Keratinocyte (primary cell): ENCODE data around the gene CPTP. TPM values are rescaled to one million over a fixed set of nuclear protein-coding genes. Genes with fewer than 3 reads are reported as not detected.

Source experiments
- DNase-seq: peaks from one replicate; pipeline ENCODE4 v3.0.0-alpha.2; 2011; ENCODE audit warnings: low read depth, missing footprints, low spot score
- FAIRE-seq: peaks from 2 replicates; lab custom pipeline; 2011; peaks lifted over from hg19 to GRCh38; lab: Jason Lieb, UNC
- H2AFZ ChIP-seq: 2 replicates; pipeline ENCODE4 v1.6.0; 2012; ENCODE audit warnings: low read length, control low read depth, inconsistent platforms; ENCODE audit not compliant: control insufficient read depth
- H3K27ac ChIP-seq: 2 replicates; pipeline ENCODE4 v1.5.1; 2011; ENCODE audit warnings: low read length; ENCODE audit not compliant: control insufficient read depth, insufficient read depth
- H3K27me3 ChIP-seq: 3 replicates; pipeline ENCODE4 v1.6.0; 2011; ENCODE audit warnings: low read length; ENCODE audit not compliant: control insufficient read depth, insufficient read depth; ENCODE audit errors: extremely low read depth
- H3K36me3 ChIP-seq, 2 experiments: 2 replicates in 1 of 2; 3 replicates in 1 of 2; pipeline ENCODE4 v1.5.1; 2011; ENCODE audit warnings: low read length in 2 of 2, mild to moderate bottlenecking in 1 of 2; ENCODE audit not compliant: control insufficient read depth in 2 of 2, insufficient read depth in 2 of 2; ENCODE audit errors: extremely low read depth in 1 of 2
- H3K4me1 ChIP-seq: 3 replicates; pipeline ENCODE4 v1.5.1; 2011; ENCODE audit warnings: low read length; ENCODE audit not compliant: control insufficient read depth, insufficient read depth; ENCODE audit errors: extremely low read depth
- H3K4me2 ChIP-seq: 3 replicates; pipeline ENCODE4 v1.6.0; 2011; ENCODE audit warnings: low read depth, low read length; ENCODE audit not compliant: control insufficient read depth, insufficient read depth; ENCODE audit errors: extremely low read depth
- H3K4me3 ChIP-seq, 3 experiments: fragments of 200-600 bp in 1 of 3; sonication (generic) in 1 of 3; 2 replicates in 2 of 3; 3 replicates in 1 of 3; pipeline ENCODE4 v1.5.1; 2011 to 2016; ENCODE audit warnings: low read length in 3 of 3, mild to moderate bottlenecking in 3 of 3, control low read depth in 2 of 3, inconsistent platforms in 1 of 3, low read depth in 1 of 3, mixed read lengths in 1 of 3, mixed run types in 1 of 3, moderate library complexity in 1 of 3; ENCODE audit not compliant: control insufficient read depth in 2 of 3, insufficient read depth in 2 of 3; ENCODE audit errors: extremely low read depth in 1 of 3
- H3K79me2 ChIP-seq: 2 replicates; pipeline ENCODE4 v1.6.0; 2012; ENCODE audit warnings: low read length; ENCODE audit not compliant: control insufficient read depth, insufficient read depth
- H3K9ac ChIP-seq: 3 replicates; pipeline ENCODE4 v1.6.0; 2011; ENCODE audit warnings: low read length; ENCODE audit not compliant: control insufficient read depth, insufficient read depth; ENCODE audit errors: extremely low read depth
- H3K9me1 ChIP-seq: 3 replicates; pipeline ENCODE4 v1.6.0; 2011; ENCODE audit warnings: low read length; ENCODE audit not compliant: control insufficient read depth, insufficient read depth; ENCODE audit errors: extremely low read depth
- H3K9me3 ChIP-seq: 2 replicates; pipeline ENCODE4 v1.5.1; 2012; ENCODE audit warnings: low read depth, low read length; ENCODE audit not compliant: control insufficient read depth
- H4K20me1 ChIP-seq: 3 replicates; pipeline ENCODE4 v1.6.0; 2011; ENCODE audit warnings: low read length; ENCODE audit not compliant: control insufficient read depth, insufficient read depth; ENCODE audit errors: extremely low read depth
- EZH2 ChIP-seq: IDR thresholded peaks from one replicate; pipeline ENCODE4 v1.6.1; 2012; ENCODE audit warnings: inconsistent platforms, mild to moderate bottlenecking, low read length, moderate library complexity
- dilution Hi-C: fragments of 300-500 bp; cut with MboI; formaldehyde crosslinking; loops from one replicate; pipeline ENCODE4 v1.7.0; 2020; ENCODE audit warnings: low sequenced_read_pairs; ENCODE audit not compliant: extremely low pct_ligation_motif_present
- polyA plus RNA-seq, 5 experiments: library from polyadenylated mRNA; depleted of rRNA in 3 of 5; stranded (reverse) in 3 of 5; stranded (forward) in 1 of 5; unstranded in 1 of 5; fragments of >200 nt; gene quantifications; 1 replicate in 1 of 5; 2 replicates in 3 of 5; 3 replicates in 1 of 5; pipeline versions ENCODE4 v1.2.1 to v1.2.3, GENCODE V29; 2011 to 2012; ENCODE audit warnings: missing spikeins in 2 of 5, low read depth in 1 of 5, low replicate concordance in 1 of 5
- TF ChIP-seq, protein P1 (sequence below), 3 experiments: IDR thresholded peaks in 1 of 3; conservative IDR thresholded peaks in 1 of 3; optimal IDR thresholded peaks in 1 of 3; 2 replicates in 2 of 3; 3 replicates in 1 of 3; pipeline versions ENCODE3 to v1.5.1; 2011; ENCODE audit warnings: low read length in 3 of 3, mild to moderate bottlenecking in 3 of 3, moderate library complexity in 2 of 3, control low read depth in 1 of 3, inconsistent platforms in 1 of 3; ENCODE audit not compliant: insufficient read depth in 2 of 3; ENCODE audit errors: extremely low read depth in 1 of 3

The CPTP gene
- polyA plus RNA-seq, 1 donor (not counting 4 experiments of a cell fraction or from before 2014, with no cell fraction given): 5.8 TPM

DNA sequence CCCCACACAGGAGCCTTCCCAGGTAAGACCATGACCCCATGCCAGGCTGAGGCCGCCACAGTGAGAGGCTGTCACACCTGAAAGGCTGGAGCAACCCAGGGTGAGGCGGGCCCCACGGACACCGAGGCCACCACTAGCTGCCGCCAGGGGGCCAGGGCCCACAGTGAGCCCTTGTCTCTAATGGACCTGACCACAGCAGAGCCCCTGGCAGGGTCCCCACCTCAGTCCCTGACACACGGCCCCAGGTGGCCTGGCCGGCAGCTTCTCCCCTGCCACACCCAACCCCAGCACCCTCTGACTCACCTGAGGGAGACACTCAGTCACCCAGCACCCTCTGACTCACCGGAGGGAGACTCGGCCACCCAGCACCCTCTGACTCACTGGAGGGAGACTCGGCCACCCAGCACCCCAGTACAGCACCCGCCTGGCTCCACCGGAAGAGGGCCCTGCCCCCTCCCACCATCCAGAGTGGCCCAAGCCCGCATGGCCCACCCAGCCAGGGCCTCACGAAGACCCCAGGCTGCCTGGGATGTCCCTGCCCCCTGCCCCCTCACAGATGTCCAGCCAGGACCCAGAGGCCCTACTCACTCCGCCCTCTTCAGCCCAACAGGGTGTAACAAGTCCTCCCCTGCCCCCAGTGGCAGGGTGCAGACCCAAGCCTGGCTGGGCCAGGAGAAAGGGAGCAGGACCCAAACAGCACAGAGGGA, 20.2 kb downstream of the CPTP start:
- peaks cover 11% of the 10 kb centered on the region for H4K20me1 ChIP-seq
- dilution Hi-C loops: no loop called here
- H3K4me2 ChIP-seq: peak overlapping the region; percentile 94
- H3K9me3 ChIP-seq: no peaks in the 10 kb centered on the region
- peaks cover 8 to 19% of the 10 kb centered on the region in 2 experiments for H3K36me3 ChIP-seq
- FAIRE-seq (peak; percentile 87), DNase-seq (peak; percentile 97)
- H3K27ac ChIP-seq: peak overlapping the region; percentile 92
- H3K4me3 ChIP-seq: peak overlapping the region; percentile 31 to 63 (median 36)
- peak overlapping the region; percentile 79 for H3K9ac ChIP-seq
- TF ChIP-seq EZH2: no peak
- TF ChIP-seq, protein P1, sequence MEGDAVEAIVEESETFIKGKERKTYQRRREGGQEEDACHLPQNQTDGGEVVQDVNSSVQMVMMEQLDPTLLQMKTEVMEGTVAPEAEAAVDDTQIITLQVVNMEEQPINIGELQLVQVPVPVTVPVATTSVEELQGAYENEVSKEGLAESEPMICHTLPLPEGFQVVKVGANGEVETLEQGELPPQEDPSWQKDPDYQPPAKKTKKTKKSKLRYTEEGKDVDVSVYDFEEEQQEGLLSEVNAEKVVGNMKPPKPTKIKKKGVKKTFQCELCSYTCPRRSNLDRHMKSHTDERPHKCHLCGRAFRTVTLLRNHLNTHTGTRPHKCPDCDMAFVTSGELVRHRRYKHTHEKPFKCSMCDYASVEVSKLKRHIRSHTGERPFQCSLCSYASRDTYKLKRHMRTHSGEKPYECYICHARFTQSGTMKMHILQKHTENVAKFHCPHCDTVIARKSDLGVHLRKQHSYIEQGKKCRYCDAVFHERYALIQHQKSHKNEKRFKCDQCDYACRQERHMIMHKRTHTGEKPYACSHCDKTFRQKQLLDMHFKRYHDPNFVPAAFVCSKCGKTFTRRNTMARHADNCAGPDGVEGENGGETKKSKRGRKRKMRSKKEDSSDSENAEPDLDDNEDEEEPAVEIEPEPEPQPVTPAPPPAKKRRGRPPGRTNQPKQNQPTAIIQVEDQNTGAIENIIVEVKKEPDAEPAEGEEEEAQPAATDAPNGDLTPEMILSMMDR (optimal IDR thresholded peaks at IDR 0.05 in 1 of 3, IDR thresholded peaks at IDR 0.05 in 1 of 3, conservative IDR thresholded peaks at IDR 0.05 in 1 of 3; ENCODE audit: extremely low read depth in 1 of 3, insufficient read depth in 2 of 3, low read length in 3 of 3): peak in 1 of 3 experiments; percentile 46
- peaks cover 40% of the 10 kb centered on the region for H3K4me1 ChIP-seq
- no peaks in the 10 kb centered on the region for H3K9me1 ChIP-seq
- no peaks in the 10 kb centered on the region for H3K27me3 ChIP-seq
- H2AFZ ChIP-seq: no peak overlapping the region
- peaks cover 83% of the 10 kb centered on the region for H3K79me2 ChIP-seq

DNA sequence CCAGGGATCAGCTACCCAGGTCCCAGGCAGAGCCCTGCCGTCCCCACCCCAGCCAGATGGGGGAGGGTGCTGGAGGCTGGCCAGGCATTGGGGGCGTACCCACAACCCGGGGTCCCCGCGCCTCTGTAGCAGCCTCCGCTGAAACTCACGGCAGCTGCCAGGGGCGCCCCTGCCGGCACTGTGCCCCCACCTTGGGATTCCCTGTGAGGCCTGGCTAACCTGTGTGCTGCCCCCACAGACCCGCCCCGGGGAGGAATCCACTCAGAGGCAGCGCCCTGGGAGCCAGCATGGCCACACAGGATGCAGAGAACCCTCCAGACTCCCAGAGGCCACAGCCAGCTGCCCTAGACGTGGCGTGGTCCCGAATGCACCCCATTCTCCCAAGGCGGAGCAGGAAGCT, 20.8 kb downstream of the CPTP start:
- H3K36me3 ChIP-seq: peaks cover 8 to 17% of the 10 kb centered on the region in 2 experiments
- dilution Hi-C loops: no loop called here
- no peak overlapping the region for H2AFZ ChIP-seq
- FAIRE-seq: no peak
- no peaks in the 10 kb centered on the region for H3K9me1 ChIP-seq
- no peak for DNase-seq
- H3K9me3 ChIP-seq: no peaks in the 10 kb centered on the region
- peaks cover 8% of the 10 kb centered on the region for H4K20me1 ChIP-seq
- H3K4me2 ChIP-seq: peak overlapping the region; percentile 94
- TF ChIP-seq, protein P1 (optimal IDR thresholded peaks at IDR 0.05 in 1 of 3, IDR thresholded peaks at IDR 0.05 in 1 of 3, conservative IDR thresholded peaks at IDR 0.05 in 1 of 3; ENCODE audit: extremely low read depth in 1 of 3, insufficient read depth in 2 of 3, low read length in 3 of 3): no peak
- TF ChIP-seq EZH2: no peak
- peaks cover 40% of the 10 kb centered on the region for H3K4me1 ChIP-seq
- H3K27me3 ChIP-seq: no peaks in the 10 kb centered on the region
- peak overlapping the region; percentile 79 for H3K9ac ChIP-seq
- H3K4me3 ChIP-seq: peak overlapping the region; percentile 24 to 47 (median 44)
- peaks cover 82% of the 10 kb centered on the region for H3K79me2 ChIP-seq
- peak overlapping the region; percentile 92 for H3K27ac ChIP-seq
